Effector memory CD8-positive, alpha-beta T cell (primary cell): ENCODE results near the gene SATB1.
A peak's percentile ranks its signal among the peaks of the same experiment; 100 is the strongest.

ENCODE experiments used
- ATAC-seq: fragments of 150-1000 bp; cut with Tn5 transposase; replicated peaks from 2 replicates; pipeline ENCODE4 v1.10.0; 2021; ENCODE audit warnings: mild to moderate bottlenecking, moderate library complexity
- DNase-seq, 3 experiments: peaks; one replicate each; pipeline ENCODE4 v3.0.0; 2021
- H3K27ac Mint-ChIP-seq, 2 donors: one replicate each; pipeline ENCODE4 v1.8.0; 2022; ENCODE audit warnings: mild to moderate bottlenecking in 2 of 2, mixed read lengths in 2 of 2, moderate library complexity in 2 of 2
- H3K27me3 Mint-ChIP-seq, 2 donors: one replicate each; pipeline ENCODE4 v1.8.0; 2022; ENCODE audit warnings: mixed read lengths in 2 of 2
- H3K36me3 Mint-ChIP-seq: one replicate; pipeline ENCODE4 v1.8.0; 2022; ENCODE audit warnings: mild to moderate bottlenecking, moderate library complexity, mixed read lengths; ENCODE audit not compliant: insufficient read depth
- H3K4me1 Mint-ChIP-seq, 2 donors: one replicate each; pipeline ENCODE4 v1.8.0; 2022; ENCODE audit warnings: low read depth in 2 of 2, mixed read lengths in 2 of 2
- H3K4me3 Mint-ChIP-seq, 2 donors: one replicate each; pipeline ENCODE4 v1.8.0; 2022; ENCODE audit warnings: mild to moderate bottlenecking in 2 of 2, mixed read lengths in 2 of 2, moderate library complexity in 2 of 2
- H3K9me3 Mint-ChIP-seq, 2 donors: one replicate each; pipeline ENCODE4 v1.8.0; 2022; ENCODE audit warnings: mixed read lengths in 2 of 2

SATB1 gene

DNA sequence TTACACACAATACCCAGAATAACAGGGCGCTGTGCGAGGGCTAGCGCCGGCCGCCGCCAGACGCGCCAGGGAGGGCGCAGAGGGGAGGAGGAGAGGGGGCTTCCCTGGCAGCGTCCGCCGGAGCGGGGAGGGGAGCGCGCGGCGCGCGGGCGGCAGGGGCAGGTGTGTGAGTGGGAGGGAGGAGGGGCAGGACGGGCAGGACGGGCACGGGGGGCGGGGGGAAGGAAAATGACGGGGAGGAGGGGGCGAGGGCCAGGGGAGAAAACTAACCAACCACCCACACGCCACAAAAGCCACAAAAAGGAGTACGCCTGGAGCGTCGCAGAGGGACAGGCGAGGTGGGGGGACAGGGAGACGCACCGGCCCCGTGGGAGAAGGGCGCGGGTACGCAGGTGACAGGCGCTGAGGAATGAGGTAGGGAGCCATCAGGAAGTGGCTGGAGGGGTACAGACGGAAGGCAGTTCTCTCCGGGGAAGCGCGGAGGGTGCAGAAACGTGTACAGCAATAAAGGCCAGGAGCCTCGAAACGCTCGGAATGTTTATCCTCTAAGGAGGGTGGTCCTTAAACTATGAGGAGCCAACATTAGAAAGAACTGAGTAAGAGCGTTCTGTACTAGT, 610 bp upstream of the SATB1 start:
- H3K9me3 Mint-ChIP-seq, result no peaks in the 10 kb centered on the region
- ATAC-seq (peak; percentile 62), DNase-seq (peak; percentile 44 to 63 (median 61))
- peak overlapping the region; percentile 91 to 97 for H3K4me3 Mint-ChIP-seq
- no peaks in the 10 kb centered on the region for H3K27me3 Mint-ChIP-seq
- H3K4me1 Mint-ChIP-seq, result peaks cover 39 to 49% of the 10 kb centered on the region in 2 donors
- H3K36me3 Mint-ChIP-seq, result peaks cover 36% of the 10 kb centered on the region
- H3K27ac Mint-ChIP-seq, result peak overlapping the region; percentile 97

DNA sequence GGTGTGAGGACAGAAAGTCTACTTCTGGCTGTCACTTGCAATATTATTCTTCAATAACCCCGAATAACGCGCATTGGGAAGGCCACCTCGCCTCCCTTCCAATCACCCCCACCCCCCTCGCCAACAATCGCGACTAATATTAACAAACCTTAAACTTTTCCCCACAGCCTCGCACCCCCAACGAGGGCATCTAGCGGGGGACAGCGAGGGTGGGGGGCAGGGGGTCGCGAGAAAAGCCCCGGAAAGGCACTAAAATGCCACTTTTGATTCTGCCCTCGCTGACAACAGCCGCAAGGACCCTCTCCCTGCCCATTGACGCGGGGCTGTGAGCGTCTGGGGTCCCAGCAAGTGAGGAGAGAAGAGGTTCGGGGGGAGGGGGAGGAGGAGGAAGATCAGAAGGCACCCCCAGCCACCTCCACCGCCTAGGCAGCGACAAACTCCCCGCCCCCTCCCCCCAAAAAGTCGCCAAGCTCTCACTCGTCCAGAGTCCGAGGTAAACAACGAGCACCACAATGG, 868 bp downstream of the SATB1 start:
- H3K27ac Mint-ChIP-seq, result peak overlapping the region; percentile 97
- no peak for ATAC-seq
- H3K36me3 Mint-ChIP-seq, result peaks cover 48% of the 10 kb centered on the region
- H3K9me3 Mint-ChIP-seq, result no peaks in the 10 kb centered on the region
- peak overlapping the region; percentile 91 to 97 for H3K4me3 Mint-ChIP-seq
- peaks cover 39 to 58% of the 10 kb centered on the region in 2 donors for H3K4me1 Mint-ChIP-seq
- peak in 1 of 3 experiments; percentile 6 for DNase-seq
- no peaks in the 10 kb centered on the region for H3K27me3 Mint-ChIP-seq

DNA sequence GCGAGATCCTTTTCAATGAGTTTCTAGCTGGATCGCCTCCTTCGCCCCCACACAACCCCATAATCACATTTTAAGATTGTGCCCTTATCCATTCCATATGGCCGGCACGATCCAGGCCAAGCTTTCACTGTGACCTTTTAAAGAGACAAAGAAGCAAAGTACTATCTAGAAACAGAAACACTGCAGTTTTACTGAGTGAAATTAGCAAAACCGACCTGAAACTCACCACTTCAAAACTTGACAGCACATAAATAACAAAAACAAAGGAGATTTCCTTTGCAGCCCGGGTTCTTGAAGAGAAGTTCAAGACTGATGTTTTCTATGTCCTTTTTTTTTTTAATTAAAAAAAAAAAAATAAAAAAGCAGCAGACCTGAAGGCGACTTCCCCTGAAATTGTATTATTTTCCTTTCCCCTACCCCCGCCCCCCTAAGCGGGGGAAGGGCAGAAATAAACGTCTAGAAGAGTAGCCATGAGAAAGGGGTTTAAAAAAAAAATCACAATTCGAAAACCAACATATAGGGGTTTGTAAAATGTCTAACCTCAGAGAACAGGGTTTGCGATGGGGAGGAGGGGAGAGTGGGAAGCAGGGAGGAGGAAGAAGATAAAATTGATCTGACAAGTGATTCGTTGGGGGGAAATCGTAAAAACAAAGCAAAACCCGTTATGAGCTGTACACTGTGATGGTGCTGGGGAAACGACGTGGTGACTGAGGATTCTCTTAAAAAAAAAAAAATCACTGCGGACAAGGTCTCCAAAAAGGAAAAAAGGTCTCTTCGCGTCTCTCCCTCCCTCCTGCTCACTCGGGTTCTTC, 1.5 kb downstream of the SATB1 start:
- no peaks in the 10 kb centered on the region for H3K27me3 Mint-ChIP-seq
- peak overlapping the region; percentile 91 to 97 for H3K4me3 Mint-ChIP-seq
- H3K27ac Mint-ChIP-seq, result peak overlapping the region; percentile 97
- DNase-seq, result peak in 2 of 3 experiments; percentile 12 to 23
- H3K4me1 Mint-ChIP-seq, result peaks cover 38 to 56% of the 10 kb centered on the region in 2 donors
- peaks cover 48% of the 10 kb centered on the region for H3K36me3 Mint-ChIP-seq
- H3K9me3 Mint-ChIP-seq, result no peaks in the 10 kb centered on the region
- no peak for ATAC-seq

DNA sequence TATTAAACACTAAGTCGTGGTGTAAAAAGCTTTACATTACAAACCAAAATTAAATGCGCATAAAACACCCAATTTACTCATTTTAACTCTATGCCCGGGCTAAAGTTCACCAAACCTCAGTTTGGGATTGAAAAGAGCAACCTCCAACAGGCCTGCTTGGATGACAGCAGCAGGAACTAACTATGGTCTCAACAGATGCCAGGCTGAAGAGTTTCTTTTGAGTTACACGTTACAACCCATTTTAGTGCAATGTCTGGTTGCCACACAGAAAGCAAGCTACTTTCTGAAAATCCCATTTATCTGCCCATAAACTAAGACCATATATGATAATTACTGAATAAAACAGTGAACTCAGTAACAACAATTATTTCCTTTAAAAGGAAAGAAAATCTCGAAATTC, 2.2 kb downstream of the SATB1 start:
- Mint-ChIP-seq H3K27ac (peak overlapping the region; percentile 97), H3K36me3 (peaks cover 51% of the 10 kb centered on the region), H3K4me1 (peaks cover 37 to 61% of the 10 kb centered on the region in 2 donors), H3K9me3 (no peaks in the 10 kb centered on the region), H3K27me3 (no peaks in the 10 kb centered on the region), H3K4me3 (peak overlapping the region; percentile 91 to 97)
- ATAC-seq (no peak), DNase-seq (no peak)

DNA sequence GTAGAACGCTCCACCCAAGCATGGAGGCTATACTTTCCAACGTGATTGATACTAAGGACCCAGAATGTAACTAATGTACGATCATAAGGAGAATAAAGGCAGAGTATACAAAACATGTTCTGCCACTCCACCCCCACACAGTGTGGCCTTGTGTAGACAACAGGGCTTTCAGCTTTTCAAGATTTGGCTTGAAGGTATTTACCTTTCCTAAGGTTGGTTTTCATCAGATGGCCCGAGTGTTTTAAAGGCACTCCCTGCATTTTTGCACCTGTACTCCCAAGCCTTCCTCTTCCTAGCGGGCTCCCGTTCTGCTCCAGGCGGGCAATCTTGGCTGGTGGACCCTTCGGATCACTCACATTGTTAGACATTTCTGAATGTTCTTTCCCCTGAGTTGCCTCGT, 4.6 kb downstream of the SATB1 start:
- DNase-seq, result no peak
- Mint-ChIP-seq H3K27ac (peak overlapping the region; percentile 46 to 68), H3K4me3 (no peak overlapping the region), H3K4me1 (peaks cover 41 to 55% of the 10 kb centered on the region in 2 donors), H3K9me3 (no peaks in the 10 kb centered on the region), H3K27me3 (no peaks in the 10 kb centered on the region), H3K36me3 (peaks cover 62% of the 10 kb centered on the region)
- ATAC-seq, result no peak

DNA sequence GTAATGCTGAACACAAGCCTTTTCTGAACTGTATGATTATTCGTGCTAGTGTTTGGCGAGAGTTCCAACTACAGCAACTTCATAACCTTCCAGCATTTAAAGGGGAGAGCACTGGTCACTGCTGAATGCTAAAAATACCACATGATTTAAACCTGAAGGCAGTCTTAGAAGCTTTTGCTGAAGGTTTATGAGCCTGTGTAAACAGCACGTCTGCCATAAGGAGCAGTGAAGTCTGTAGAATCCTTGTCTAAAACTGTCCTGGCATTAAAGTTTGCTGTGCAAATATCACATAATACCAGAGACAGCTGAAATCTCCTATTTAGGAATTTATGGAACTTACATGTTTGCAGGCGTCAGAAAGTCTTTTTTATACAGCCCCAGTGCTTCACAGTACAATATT, 5.9 kb downstream of the SATB1 start:
- Mint-ChIP-seq H3K4me1 (peaks cover 40 to 55% of the 10 kb centered on the region in 2 donors), H3K9me3 (no peaks in the 10 kb centered on the region), H3K36me3 (peaks cover 56% of the 10 kb centered on the region), H3K27me3 (no peaks in the 10 kb centered on the region), H3K4me3 (no peak overlapping the region), H3K27ac (peak overlapping the region in 1 of 2 donors; percentile 41)
- DNase-seq (no peak), ATAC-seq (no peak)

DNA sequence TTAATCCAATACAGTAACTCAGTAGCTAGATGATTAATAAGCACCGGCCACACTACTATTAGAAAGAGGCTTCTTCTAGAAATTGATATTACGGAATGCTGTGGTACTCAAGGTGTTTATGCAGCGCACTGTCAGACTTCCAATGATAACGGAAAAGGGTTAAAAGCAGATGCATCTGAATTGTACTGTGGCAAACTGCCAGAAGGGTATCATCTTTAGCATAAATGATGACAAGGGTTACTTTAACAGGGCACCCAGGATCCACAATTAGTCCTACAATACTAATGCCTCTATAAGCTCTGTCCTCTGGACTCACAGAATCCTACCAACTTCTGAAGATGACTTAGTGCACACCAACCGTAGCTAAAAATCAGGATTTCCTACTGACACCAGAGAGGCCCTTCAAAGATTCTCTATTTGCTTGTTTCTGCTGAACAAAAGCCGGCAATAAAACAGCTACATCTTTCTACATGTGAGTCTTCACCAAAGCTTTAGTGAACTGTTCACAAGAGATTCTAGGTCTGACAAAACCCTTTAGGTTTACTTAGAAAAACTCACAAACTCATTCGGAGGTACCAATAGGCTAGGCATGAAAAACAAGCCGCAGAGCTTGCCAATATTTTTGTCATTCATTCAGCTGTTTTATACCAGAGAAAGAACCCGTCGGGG, 7.1 kb downstream of the SATB1 start:
- peak overlapping the region in 1 of 2 donors; percentile 19 for H3K4me3 Mint-ChIP-seq
- peaks cover 31 to 44% of the 10 kb centered on the region in 2 donors for H3K4me1 Mint-ChIP-seq
- no peaks in the 10 kb centered on the region for H3K27me3 Mint-ChIP-seq
- H3K9me3 Mint-ChIP-seq, result no peaks in the 10 kb centered on the region
- DNase-seq (no peak), ATAC-seq (no peak)
- H3K36me3 Mint-ChIP-seq, result peaks cover 48% of the 10 kb centered on the region
- peak overlapping the region; percentile 53 to 58 for H3K27ac Mint-ChIP-seq

DNA sequence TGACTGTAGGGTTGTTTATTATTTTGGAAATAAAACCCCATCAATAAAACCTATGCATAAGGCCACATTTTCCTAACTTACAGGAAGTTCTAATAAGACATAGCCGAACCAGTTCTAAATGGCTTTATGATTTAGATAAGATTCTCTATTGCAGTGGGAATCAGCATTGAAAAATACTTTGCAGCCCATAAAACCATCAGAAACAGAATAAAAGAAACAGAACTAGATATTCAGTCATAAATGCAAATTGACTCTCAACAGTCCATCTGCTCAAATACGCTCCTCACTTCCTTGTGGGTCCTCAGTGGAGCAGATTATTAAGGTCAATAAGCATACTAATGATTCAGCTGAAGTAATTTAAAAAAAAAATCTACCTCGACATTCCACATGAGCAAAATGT, 8.8 kb downstream of the SATB1 start:
- H3K9me3 Mint-ChIP-seq, result no peaks in the 10 kb centered on the region
- H3K27ac Mint-ChIP-seq, result no peak overlapping the region
- DNase-seq (no peak), ATAC-seq (no peak)
- H3K4me1 Mint-ChIP-seq, result peaks cover 34 to 43% of the 10 kb centered on the region in 2 donors
- peaks cover 51% of the 10 kb centered on the region for H3K36me3 Mint-ChIP-seq
- H3K4me3 Mint-ChIP-seq, result no peak overlapping the region
- no peaks in the 10 kb centered on the region for H3K27me3 Mint-ChIP-seq

DNA sequence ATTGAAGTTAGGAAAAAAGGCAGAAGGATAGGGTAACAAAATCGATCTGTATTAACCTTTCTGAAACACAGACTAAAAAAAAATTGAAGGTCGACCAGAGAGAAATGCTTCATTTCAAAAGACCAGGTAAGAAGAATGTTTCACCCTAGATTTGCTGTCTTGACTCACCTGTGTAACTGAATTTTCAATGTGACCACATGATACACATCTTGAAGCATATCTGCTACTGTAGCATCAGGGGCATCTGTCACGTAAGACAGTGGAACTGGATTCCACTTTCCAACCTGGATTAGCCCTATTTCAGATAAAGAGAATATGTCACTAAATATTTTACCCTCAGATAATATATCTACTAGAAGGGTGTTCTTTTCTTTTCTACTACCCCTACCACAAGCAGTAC, 9.3 kb downstream of the SATB1 start:
- no peaks in the 10 kb centered on the region for H3K27me3 Mint-ChIP-seq
- ATAC-seq (no peak), DNase-seq (no peak)
- no peak overlapping the region for H3K27ac Mint-ChIP-seq
- H3K9me3 Mint-ChIP-seq, result no peaks in the 10 kb centered on the region
- peaks cover 49% of the 10 kb centered on the region for H3K36me3 Mint-ChIP-seq
- peaks cover 30 to 41% of the 10 kb centered on the region in 2 donors for H3K4me1 Mint-ChIP-seq
- no peak overlapping the region for H3K4me3 Mint-ChIP-seq

DNA sequence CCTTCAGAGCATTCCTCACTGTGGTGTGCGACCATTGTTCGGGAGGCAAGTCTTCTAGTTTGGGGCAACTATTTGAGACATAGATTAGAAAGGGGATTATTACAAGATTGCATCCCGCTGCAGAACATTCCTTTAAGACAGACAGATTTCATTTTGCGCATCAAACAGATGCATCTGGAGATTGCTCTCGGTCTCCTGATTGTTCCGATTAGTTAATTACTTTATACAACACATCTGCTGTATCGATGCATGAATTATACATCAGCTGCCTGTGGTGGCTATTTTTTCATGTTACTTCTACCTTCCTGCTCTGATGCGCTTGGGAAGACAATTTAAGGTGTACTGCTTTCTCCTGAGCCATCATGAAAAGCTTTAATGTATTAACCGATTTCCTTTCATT, 10.0 kb downstream of the SATB1 start:
- DNase-seq (no peak), ATAC-seq (no peak)
- H3K27ac Mint-ChIP-seq, result no peak overlapping the region
- no peaks in the 10 kb centered on the region for H3K27me3 Mint-ChIP-seq
- no peaks in the 10 kb centered on the region for H3K9me3 Mint-ChIP-seq
- peaks cover 27 to 36% of the 10 kb centered on the region in 2 donors for H3K4me1 Mint-ChIP-seq
- no peak overlapping the region for H3K4me3 Mint-ChIP-seq
- H3K36me3 Mint-ChIP-seq, result peaks cover 43% of the 10 kb centered on the region

DNA sequence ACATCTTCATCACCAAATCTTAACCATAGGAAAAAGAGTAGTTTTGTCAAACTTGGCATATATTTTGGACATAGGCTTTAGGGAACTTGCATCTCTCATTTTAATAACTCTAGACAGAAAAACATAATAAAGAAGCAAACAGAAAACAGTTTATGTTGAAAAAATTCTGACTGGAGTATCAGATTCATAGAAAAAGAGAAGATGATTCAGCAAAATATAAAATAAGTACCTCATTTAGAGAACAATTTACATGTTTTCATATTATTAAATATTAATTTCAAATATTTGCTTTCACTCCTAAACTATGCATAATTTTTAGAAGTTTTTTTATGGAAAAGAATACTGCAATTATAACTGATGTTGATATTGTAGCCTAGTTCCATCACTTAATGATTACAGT, 12.5 kb downstream of the SATB1 start:
- H3K27ac Mint-ChIP-seq, result peak overlapping the region in 1 of 2 donors; percentile 49
- H3K4me3 Mint-ChIP-seq, result peak overlapping the region in 1 of 2 donors; percentile 49
- DNase-seq (no peak), ATAC-seq (no peak)
- H3K36me3 Mint-ChIP-seq, result peaks cover 46% of the 10 kb centered on the region
- H3K9me3 Mint-ChIP-seq, result no peaks in the 10 kb centered on the region
- H3K4me1 Mint-ChIP-seq, result peaks cover 19 to 20% of the 10 kb centered on the region in 2 donors
- no peaks in the 10 kb centered on the region for H3K27me3 Mint-ChIP-seq

DNA sequence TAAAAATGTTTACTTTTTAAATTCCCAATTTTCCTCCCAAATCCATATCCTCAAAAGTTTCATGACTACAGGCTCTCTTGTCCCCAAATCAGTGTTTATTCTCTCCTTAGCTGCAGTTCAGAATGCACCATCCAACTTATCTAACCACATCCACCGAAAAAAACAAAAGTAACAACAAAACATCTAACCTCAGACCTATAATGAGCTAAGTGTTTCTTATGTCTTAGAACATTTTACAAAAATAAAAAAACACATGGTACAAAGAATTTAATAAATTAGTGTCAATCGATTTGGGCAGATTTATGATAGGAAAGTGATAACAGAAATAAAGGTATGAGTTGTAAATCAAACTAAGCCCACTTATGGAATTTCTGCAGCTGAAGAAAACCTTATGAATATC, 13.6 kb downstream of the SATB1 start:
- H3K4me3 Mint-ChIP-seq, result peak overlapping the region in 1 of 2 donors; percentile 10
- DNase-seq (no peak), ATAC-seq (peak; percentile 89)
- no peak overlapping the region for H3K27ac Mint-ChIP-seq
- H3K4me1 Mint-ChIP-seq, result peaks cover 17 to 20% of the 10 kb centered on the region in 2 donors
- no peaks in the 10 kb centered on the region for H3K27me3 Mint-ChIP-seq
- H3K9me3 Mint-ChIP-seq, result no peaks in the 10 kb centered on the region
- peaks cover 39% of the 10 kb centered on the region for H3K36me3 Mint-ChIP-seq

DNA sequence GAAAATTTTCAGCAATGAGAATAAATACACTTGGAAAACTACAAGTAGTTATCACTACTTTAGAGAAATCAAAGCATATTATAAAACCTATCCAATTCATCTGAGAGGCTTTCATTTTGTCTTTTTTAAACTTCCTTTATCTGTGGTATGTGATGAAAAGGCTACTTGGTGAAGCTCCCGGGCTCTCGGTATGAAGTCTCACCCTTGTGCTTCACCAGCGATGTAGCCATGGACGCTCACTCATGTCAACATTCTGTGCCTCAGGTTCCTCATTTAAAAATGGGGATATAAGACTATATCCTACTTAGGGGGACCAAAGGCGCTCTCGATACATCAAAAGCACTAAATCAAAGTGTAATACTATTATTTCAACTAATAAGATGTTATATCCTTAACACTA, 14.9 kb downstream of the SATB1 start:
- no peak for ATAC-seq
- DNase-seq, result no peak
- Mint-ChIP-seq H3K9me3 (no peaks in the 10 kb centered on the region), H3K4me1 (peaks cover 12 to 20% of the 10 kb centered on the region in 2 donors), H3K27me3 (no peaks in the 10 kb centered on the region), H3K36me3 (peaks cover 28% of the 10 kb centered on the region), H3K4me3 (no peak overlapping the region), H3K27ac (no peak overlapping the region)
